Mucosa of descending colon (tissue), 3 donors: ENCODE results near the gene ARHGAP26. TPM values are rescaled to one million over a fixed set of nuclear protein-coding genes. Genes with fewer than 3 reads are reported as not detected.

Source experiments
- ATAC-seq: fragments of 200-7000 bp; cut with Tn5 transposase; one replicate; pipeline ENCODE4 v1.9.1; 2020; ENCODE audit warnings: mild to moderate bottlenecking, moderate library complexity
- DNase-seq, 3 donors: peaks; one replicate each; pipeline ENCODE4 v3.0.0-alpha.2; 2020
- H3K36me3 ChIP-seq: fragments of 200-600 bp; one replicate; pipeline ENCODE4 v1.8.0; 2021; ENCODE audit warnings: low read depth, mild to moderate bottlenecking
- H3K4me1 ChIP-seq: fragments of 200-600 bp; one replicate; pipeline ENCODE4 v1.8.0; 2021; ENCODE audit warnings: low read depth, mild to moderate bottlenecking
- H3K4me3 ChIP-seq: fragments of 200-600 bp; one replicate; pipeline ENCODE4 v1.8.0; 2021; ENCODE audit warnings: mild to moderate bottlenecking
- H3K9me3 ChIP-seq: fragments of 200-600 bp; one replicate; pipeline ENCODE4 v1.8.0; 2021; ENCODE audit warnings: mild to moderate bottlenecking
- CTCF ChIP-seq: fragments of 200-600 bp; IDR thresholded peaks from one replicate; pipeline ENCODE4 v1.8.0; 2022; ENCODE audit warnings: antibody characterized with exemption, mild to moderate bottlenecking
- intact Hi-C, 2 donors: fragments of 100-400 bp; cut with DNase I in 1 of 2; cut with micrococcal nuclease in 1 of 2; formaldehyde crosslinking; loops; one replicate each; pipeline versions ENCODE4 v1.11.0 to v1.11.1; 2022; cut with DNase I, micrococcal nuclease
- total RNA-seq, 3 donors: library from RNA; stranded (reverse); fragmentation: NEBNext Ultra II Directional in 2 of 3; extraction: Animal tissue kit (Norgen Biotek cat#: 25700) in 2 of 3; gene quantifications; one replicate each; pipeline versions ENCODE4 v1.2.1 to v1.2.4, GENCODE V29; 2021 to 2023
- donor health status: DM: no; HTN: no; CAD: no; lungs with moderate emphysema.
- donor health status: DM: no; HTN: no; CAD: no.
- donor health status: DM: no; HTN: yes; CAD: no.

ARHGAP26 gene
- total RNA-seq, 3 donors from 2014 or later: 52.9 to 96.0 (median 67.8) TPM

GRCh38 chr5:142724821-142725220, 45.4 kb upstream of the ARHGAP26 start:
- ATAC-seq (no peak), DNase-seq (no peak)
- H3K36me3 ChIP-seq: no peaks in the 10 kb centered on the region
- TF ChIP-seq CTCF: no peak
- no peaks in the 10 kb centered on the region for H3K9me3 ChIP-seq
- intact Hi-C loops: loop anchor here in 1 of 2 donors (5.0 kb wide), 1 partner anchor 157 kb away; no protein-coding TSS in a partner anchor
- no peaks in the 10 kb centered on the region for H3K4me1 ChIP-seq
- no peak overlapping the region for H3K4me3 ChIP-seq

DNA sequence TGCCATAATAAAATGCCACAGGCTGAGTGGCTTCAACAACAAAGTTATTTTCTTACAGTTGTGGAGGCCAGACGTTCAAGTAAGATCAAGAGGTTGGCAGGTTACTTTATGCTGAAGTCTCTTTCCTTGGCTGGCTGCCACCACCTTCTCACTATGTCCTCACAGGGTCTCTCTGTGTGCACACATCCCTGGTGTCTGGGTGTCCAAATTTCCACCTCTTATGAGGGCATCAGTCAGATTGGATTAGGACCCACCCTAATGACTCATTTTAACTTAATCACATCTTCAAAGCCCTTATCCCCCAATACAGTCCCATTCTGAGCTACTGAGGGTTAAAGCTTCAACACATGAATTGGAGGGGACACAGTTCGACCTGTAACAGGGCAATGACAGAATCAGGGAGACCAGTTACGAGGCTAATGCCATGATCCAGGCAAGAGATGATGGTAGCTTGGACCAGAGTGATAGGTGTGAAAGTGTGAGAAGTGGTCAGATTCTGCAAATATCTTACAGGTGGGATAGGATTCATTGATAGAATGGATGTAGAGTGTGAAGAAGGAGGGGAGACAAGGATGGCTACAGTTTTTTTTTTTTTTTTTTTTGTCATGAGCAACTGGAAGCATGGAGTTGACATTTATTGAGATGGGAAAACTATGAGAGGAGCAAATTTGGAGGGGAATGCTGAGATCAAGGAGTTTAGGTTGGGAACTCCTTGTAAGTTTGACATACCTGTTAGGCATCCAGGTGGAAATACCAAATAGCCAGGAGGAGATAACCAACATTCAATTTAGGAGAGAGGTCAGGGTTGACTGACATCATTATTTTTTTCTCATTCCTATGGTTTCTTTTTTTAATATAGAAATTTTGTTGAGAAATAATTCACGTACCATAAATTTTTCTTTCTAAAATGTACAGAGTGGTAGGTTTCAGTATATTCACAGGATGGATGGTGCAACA, 44.7 kb upstream of the ARHGAP26 start:
- Histone ChIP-seq H3K36me3 (no peaks in the 10 kb centered on the region), H3K4me3 (no peak overlapping the region), H3K9me3 (no peaks in the 10 kb centered on the region), H3K4me1 (no peaks in the 10 kb centered on the region)
- TF ChIP-seq CTCF: no peak
- intact Hi-C loops: no loop called here
- DNase-seq (no peak), ATAC-seq (no peak)

- no peak for DNase-seq
- no peak for TF ChIP-seq CTCF
- H3K4me3 ChIP-seq: no peak overlapping the region
- H3K36me3 ChIP-seq: no peaks in the 10 kb centered on the region
- H3K9me3 ChIP-seq: no peaks in the 10 kb centered on the region
- no peak for ATAC-seq
- intact Hi-C loops: no loop called here
- H3K4me1 ChIP-seq: no peaks in the 10 kb centered on the region
Observed at GRCh38 chr5:142726188-142726731, 43.9 kb upstream of the ARHGAP26 start.

- H3K4me1 ChIP-seq: no peaks in the 10 kb centered on the region
- intact Hi-C loops: no loop called here
- no peak for DNase-seq
Observed at GRCh38 chr5:142727735-142728047, 42.5 kb upstream of the ARHGAP26 start.

More at GRCh38 chr5:142727735-142728047, 42.5 kb upstream of the ARHGAP26 start:
- H3K36me3 ChIP-seq: no peaks in the 10 kb centered on the region
- H3K9me3 ChIP-seq: no peaks in the 10 kb centered on the region
- no peak overlapping the region for H3K4me3 ChIP-seq
- no peak for TF ChIP-seq CTCF
- ATAC-seq: no peak
